Activated naive CD8-positive, alpha-beta T cell treated with anti-CD3 and anti-CD28 coated beads for 36 hours (primary cell): ENCODE results near the gene TMEM258. TPM values are rescaled to one million over a fixed set of nuclear protein-coding genes. Genes with fewer than 3 reads are reported as not detected.

Experiments used
- DNase-seq: peaks from one replicate; pipeline ENCODE4 v3.0.0; 2021
- H3K27ac Mint-ChIP-seq: one replicate; pipeline ENCODE4 v1.8.0; 2022; ENCODE audit warnings: mild to moderate bottlenecking, moderate library complexity, mixed read lengths
- H3K27me3 Mint-ChIP-seq: one replicate; pipeline ENCODE4 v1.8.0; 2022; ENCODE audit warnings: mild to moderate bottlenecking, mixed read lengths
- H3K36me3 Mint-ChIP-seq: one replicate; pipeline ENCODE4 v1.8.0; 2021; ENCODE audit warnings: mild to moderate bottlenecking, mixed read lengths
- H3K4me1 Mint-ChIP-seq: one replicate; pipeline ENCODE4 v1.8.0; 2021; ENCODE audit warnings: mixed read lengths
- H3K4me3 Mint-ChIP-seq: one replicate; pipeline ENCODE4 v1.8.0; 2022; ENCODE audit warnings: mild to moderate bottlenecking, moderate library complexity, mixed read lengths
- H3K9me3 Mint-ChIP-seq: one replicate; pipeline ENCODE4 v1.8.0; 2022; ENCODE audit warnings: mixed read lengths
- total RNA-seq, 2 experiments: library from RNA; stranded (reverse); gene quantifications; one replicate each; pipeline ENCODE4 v1.2.3, GENCODE V29; 2021

TMEM258 gene
- total RNA-seq, 2 experiments from 2014 or later, result 143 TPM

GRCh38 chr11:61766353-61766841 is 26.0 kb downstream of the TMEM258 start:
- Mint-ChIP-seq H3K27me3 (no peaks in the 10 kb centered on the region), H3K27ac (no peak overlapping the region), H3K4me1 (no peaks in the 10 kb centered on the region), H3K9me3 (no peaks in the 10 kb centered on the region), H3K4me3 (no peak overlapping the region), H3K36me3 (no peaks in the 10 kb centered on the region)
- DNase-seq, result no peak

- Mint-ChIP-seq H3K4me3 (no peak overlapping the region), H3K9me3 (no peaks in the 10 kb centered on the region), H3K36me3 (no peaks in the 10 kb centered on the region), H3K27me3 (no peaks in the 10 kb centered on the region), H3K27ac (no peak overlapping the region), H3K4me1 (no peaks in the 10 kb centered on the region)
- DNase-seq, result no peak
These were observed 26.7 kb downstream of the TMEM258 start for GRCh38 chr11:61765550-61766253.

- Mint-ChIP-seq H3K9me3 (no peaks in the 10 kb centered on the region), H3K4me3 (no peak overlapping the region), H3K27ac (no peak overlapping the region), H3K27me3 (no peaks in the 10 kb centered on the region), H3K36me3 (no peaks in the 10 kb centered on the region), H3K4me1 (no peaks in the 10 kb centered on the region)
- DNase-seq, result no peak
These were observed 27.7 kb downstream of the TMEM258 start for GRCh38 chr11:61764606-61765260.

- Mint-ChIP-seq H3K27me3 (no peaks in the 10 kb centered on the region), H3K9me3 (no peaks in the 10 kb centered on the region), H3K36me3 (no peaks in the 10 kb centered on the region), H3K4me1 (no peaks in the 10 kb centered on the region), H3K4me3 (no peak overlapping the region), H3K27ac (no peak overlapping the region)
- DNase-seq, result no peak
These were observed 28.3 kb downstream of the TMEM258 start for GRCh38 chr11:61763930-61764605.

- no peak overlapping the region for H3K4me3 Mint-ChIP-seq
- no peaks in the 10 kb centered on the region for H3K9me3 Mint-ChIP-seq
- DNase-seq, result no peak
- no peaks in the 10 kb centered on the region for H3K36me3 Mint-ChIP-seq
- H3K27me3 Mint-ChIP-seq, result no peaks in the 10 kb centered on the region
- H3K4me1 Mint-ChIP-seq, result no peaks in the 10 kb centered on the region
- no peak overlapping the region for H3K27ac Mint-ChIP-seq
These were observed 29.6 kb downstream of the TMEM258 start for GRCh38 chr11:61762798-61763197.

GRCh38 chr11:61762223-61762615 is 30.2 kb downstream of the TMEM258 start:
- DNase-seq, result no peak
- Mint-ChIP-seq H3K27me3 (no peaks in the 10 kb centered on the region), H3K9me3 (no peaks in the 10 kb centered on the region), H3K4me1 (no peaks in the 10 kb centered on the region), H3K4me3 (no peak overlapping the region), H3K36me3 (no peaks in the 10 kb centered on the region), H3K27ac (no peak overlapping the region)

- Mint-ChIP-seq H3K4me1 (no peaks in the 10 kb centered on the region), H3K27me3 (no peaks in the 10 kb centered on the region)
These were observed 30.8 kb downstream of the TMEM258 start for GRCh38 chr11:61761440-61762222.

GRCh38 chr11:61760946-61761345 is 31.5 kb downstream of the TMEM258 start:
- H3K27ac Mint-ChIP-seq, result no peak overlapping the region
- H3K36me3 Mint-ChIP-seq, result no peaks in the 10 kb centered on the region
- no peaks in the 10 kb centered on the region for H3K27me3 Mint-ChIP-seq
- H3K9me3 Mint-ChIP-seq, result no peaks in the 10 kb centered on the region
- peaks cover 7% of the 10 kb centered on the region for H3K4me1 Mint-ChIP-seq
- no peak for DNase-seq
- H3K4me3 Mint-ChIP-seq, result no peak overlapping the region

More at GRCh38 chr11:61761440-61762222, 30.8 kb downstream of the TMEM258 start:
- Mint-ChIP-seq H3K9me3 (no peaks in the 10 kb centered on the region), H3K27ac (no peak overlapping the region), H3K4me3 (no peak overlapping the region), H3K36me3 (no peaks in the 10 kb centered on the region)
- DNase-seq, result no peak

- no peaks in the 10 kb centered on the region for H3K9me3 Mint-ChIP-seq
- peaks cover 14% of the 10 kb centered on the region for H3K4me1 Mint-ChIP-seq
- peaks cover 12% of the 10 kb centered on the region for H3K27me3 Mint-ChIP-seq
- H3K36me3 Mint-ChIP-seq, result no peaks in the 10 kb centered on the region
- no peak for DNase-seq
- H3K4me3 Mint-ChIP-seq, result no peak overlapping the region
- H3K27ac Mint-ChIP-seq, result no peak overlapping the region
These were observed 35.1 kb downstream of the TMEM258 start for GRCh38 chr11:61757213-61757862.

GRCh38 chr11:61756452-61757212 is 35.8 kb downstream of the TMEM258 start:
- H3K27ac Mint-ChIP-seq, result peak overlapping the region; percentile 45
- peak; percentile 36 for DNase-seq
- H3K36me3 Mint-ChIP-seq, result no peaks in the 10 kb centered on the region
- H3K9me3 Mint-ChIP-seq, result no peaks in the 10 kb centered on the region
- peaks cover 17% of the 10 kb centered on the region for H3K27me3 Mint-ChIP-seq
- H3K4me1 Mint-ChIP-seq, result peaks cover 14% of the 10 kb centered on the region
- H3K4me3 Mint-ChIP-seq, result no peak overlapping the region

GRCh38 chr11:61756147-61756451 is 36.3 kb downstream of the TMEM258 start:
- H3K36me3 Mint-ChIP-seq, result no peaks in the 10 kb centered on the region
- H3K27ac Mint-ChIP-seq, result peak overlapping the region; percentile 45
- no peaks in the 10 kb centered on the region for H3K9me3 Mint-ChIP-seq
- peaks cover 14% of the 10 kb centered on the region for H3K4me1 Mint-ChIP-seq
- no peak overlapping the region for H3K4me3 Mint-ChIP-seq
- no peak for DNase-seq
- peaks cover 23% of the 10 kb centered on the region for H3K27me3 Mint-ChIP-seq

- Mint-ChIP-seq H3K4me3 (no peak overlapping the region), H3K36me3 (no peaks in the 10 kb centered on the region), H3K9me3 (no peaks in the 10 kb centered on the region), H3K4me1 (peaks cover 14% of the 10 kb centered on the region), H3K27ac (no peak overlapping the region), H3K27me3 (peaks cover 26% of the 10 kb centered on the region)
- no peak for DNase-seq
These were observed 37.6 kb downstream of the TMEM258 start for GRCh38 chr11:61754534-61755482.

- H3K27me3 Mint-ChIP-seq, result peaks cover 31% of the 10 kb centered on the region
- no peak for DNase-seq
- peaks cover 14% of the 10 kb centered on the region for H3K4me1 Mint-ChIP-seq
- no peak overlapping the region for H3K27ac Mint-ChIP-seq
- H3K36me3 Mint-ChIP-seq, result no peaks in the 10 kb centered on the region
- no peaks in the 10 kb centered on the region for H3K9me3 Mint-ChIP-seq
- no peak overlapping the region for H3K4me3 Mint-ChIP-seq
These were observed 38.7 kb downstream of the TMEM258 start for GRCh38 chr11:61753672-61754071.
